Gastrocnemius medialis (tissue), 4 donors: ENCODE results near the gene CLDN6.

Experiments used
- POLR2A ChIP-seq, 2 donors: fragments of 450-650 bp; IDR thresholded peaks; one replicate each; pipeline ENCODE4 v1.6.1; 2017; ENCODE audit warnings: antibody characterized with exemption in 2 of 2, mild to moderate bottlenecking in 2 of 2, moderate library complexity in 2 of 2
- TF ChIP-seq, protein P1 (sequence below), 5 experiments: fragments of 450-650 bp in 3 of 5; fragments of 200-600 bp in 2 of 5; sonication (generic) in 2 of 5; IDR thresholded peaks in 4 of 5; conservative IDR thresholded peaks in 1 of 5; 1 replicate in 4 of 5; 2 replicates in 1 of 5; pipeline ENCODE4 v1.5.1; 2016 to 2019; ENCODE audit warnings: antibody characterized with exemption in 5 of 5, mild to moderate bottlenecking in 3 of 5, moderate library complexity in 3 of 5

DNA sequence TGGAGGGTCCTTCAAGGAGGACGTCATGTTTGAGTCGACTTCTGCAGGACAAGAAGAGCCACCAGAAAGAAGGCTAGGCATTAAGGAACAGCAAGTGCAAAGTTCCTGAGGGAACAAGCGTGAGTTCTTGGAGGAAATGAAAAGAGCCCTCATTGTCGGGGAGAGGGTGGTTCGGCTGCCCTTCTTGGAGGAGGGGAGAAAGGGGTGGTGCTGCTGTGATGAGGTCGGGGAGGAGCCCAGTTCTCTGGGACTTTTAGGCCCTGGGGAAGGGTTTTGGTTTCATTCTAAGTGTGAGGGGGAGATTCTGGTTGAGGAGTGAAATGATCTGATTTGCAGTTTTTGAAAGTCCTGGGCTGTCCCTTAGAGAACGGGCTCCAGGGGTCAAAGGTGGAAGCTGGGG is 14.6 kb upstream of the CLDN6 start:
- TF ChIP-seq, protein P1, sequence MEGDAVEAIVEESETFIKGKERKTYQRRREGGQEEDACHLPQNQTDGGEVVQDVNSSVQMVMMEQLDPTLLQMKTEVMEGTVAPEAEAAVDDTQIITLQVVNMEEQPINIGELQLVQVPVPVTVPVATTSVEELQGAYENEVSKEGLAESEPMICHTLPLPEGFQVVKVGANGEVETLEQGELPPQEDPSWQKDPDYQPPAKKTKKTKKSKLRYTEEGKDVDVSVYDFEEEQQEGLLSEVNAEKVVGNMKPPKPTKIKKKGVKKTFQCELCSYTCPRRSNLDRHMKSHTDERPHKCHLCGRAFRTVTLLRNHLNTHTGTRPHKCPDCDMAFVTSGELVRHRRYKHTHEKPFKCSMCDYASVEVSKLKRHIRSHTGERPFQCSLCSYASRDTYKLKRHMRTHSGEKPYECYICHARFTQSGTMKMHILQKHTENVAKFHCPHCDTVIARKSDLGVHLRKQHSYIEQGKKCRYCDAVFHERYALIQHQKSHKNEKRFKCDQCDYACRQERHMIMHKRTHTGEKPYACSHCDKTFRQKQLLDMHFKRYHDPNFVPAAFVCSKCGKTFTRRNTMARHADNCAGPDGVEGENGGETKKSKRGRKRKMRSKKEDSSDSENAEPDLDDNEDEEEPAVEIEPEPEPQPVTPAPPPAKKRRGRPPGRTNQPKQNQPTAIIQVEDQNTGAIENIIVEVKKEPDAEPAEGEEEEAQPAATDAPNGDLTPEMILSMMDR (IDR thresholded peaks at IDR 0.05 in 4 of 5, conservative IDR thresholded peaks at IDR 0.05 in 1 of 5), result no peak
- TF ChIP-seq POLR2A (IDR thresholded peaks at IDR 0.05), result no peak
